Measurements from ENCODE around the gene IFT25. TPM values are rescaled to one million over a fixed set of nuclear protein-coding genes. Genes with fewer than 3 reads are reported as not detected.

IFT25 gene
- total and polyA plus RNA-seq, 2 of the 13 experiments (the other 11 are each of a cell fraction or from before 2014, with no cell fraction given), result 19.7 to 48.0 TPM

DNA sequence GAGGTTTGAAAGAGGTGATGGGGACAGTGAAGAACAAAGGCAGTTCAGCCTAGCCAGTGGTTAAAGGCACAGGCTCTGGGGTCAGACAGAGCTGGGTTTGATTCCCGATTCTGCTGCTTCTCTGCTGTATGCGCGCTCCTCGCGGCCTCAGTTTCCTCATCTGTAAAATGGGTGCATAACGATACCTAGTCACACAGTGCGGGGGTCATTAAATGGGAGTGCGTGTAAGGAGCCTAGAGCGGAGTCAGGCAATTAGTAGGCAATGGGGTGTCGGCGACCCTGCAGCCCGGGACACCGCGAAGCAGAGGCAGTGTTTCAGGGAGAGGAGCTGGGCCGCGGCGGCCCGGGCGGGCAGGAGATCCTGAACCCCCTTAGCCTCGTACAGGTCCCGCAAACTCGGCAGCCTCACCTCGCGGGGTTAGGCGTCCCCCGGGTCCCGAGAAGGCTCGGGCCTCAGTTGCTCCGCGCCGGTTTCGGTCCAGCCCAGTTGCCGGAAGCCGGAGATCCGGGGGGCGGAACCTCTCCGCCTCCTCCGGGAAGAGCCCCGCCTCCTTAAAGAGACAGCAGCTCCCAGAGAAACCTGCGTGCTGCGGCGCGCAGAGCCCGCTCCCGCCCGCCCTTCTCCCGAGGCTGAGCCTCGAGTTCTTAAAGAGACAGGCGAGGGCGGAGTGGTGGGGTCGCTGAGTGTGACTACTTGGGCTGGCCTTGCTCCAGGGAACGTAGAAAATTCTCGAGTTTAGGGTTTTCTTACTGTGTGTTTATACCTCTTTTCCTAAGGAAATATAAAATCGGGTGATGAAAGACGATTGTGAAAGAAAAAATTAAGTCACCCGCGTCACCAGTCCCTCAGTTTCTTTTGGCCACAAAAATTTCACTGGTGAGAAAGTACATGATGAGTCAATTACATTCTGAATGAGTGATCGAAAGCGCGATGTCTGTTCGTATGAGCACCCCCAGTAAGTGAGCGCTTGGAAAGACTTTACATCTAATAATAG, 55.9 kb downstream of the IFT25 start, which contains the start of gene YIPF1 (continued):
- TF ChIP-seq, protein P1, sequence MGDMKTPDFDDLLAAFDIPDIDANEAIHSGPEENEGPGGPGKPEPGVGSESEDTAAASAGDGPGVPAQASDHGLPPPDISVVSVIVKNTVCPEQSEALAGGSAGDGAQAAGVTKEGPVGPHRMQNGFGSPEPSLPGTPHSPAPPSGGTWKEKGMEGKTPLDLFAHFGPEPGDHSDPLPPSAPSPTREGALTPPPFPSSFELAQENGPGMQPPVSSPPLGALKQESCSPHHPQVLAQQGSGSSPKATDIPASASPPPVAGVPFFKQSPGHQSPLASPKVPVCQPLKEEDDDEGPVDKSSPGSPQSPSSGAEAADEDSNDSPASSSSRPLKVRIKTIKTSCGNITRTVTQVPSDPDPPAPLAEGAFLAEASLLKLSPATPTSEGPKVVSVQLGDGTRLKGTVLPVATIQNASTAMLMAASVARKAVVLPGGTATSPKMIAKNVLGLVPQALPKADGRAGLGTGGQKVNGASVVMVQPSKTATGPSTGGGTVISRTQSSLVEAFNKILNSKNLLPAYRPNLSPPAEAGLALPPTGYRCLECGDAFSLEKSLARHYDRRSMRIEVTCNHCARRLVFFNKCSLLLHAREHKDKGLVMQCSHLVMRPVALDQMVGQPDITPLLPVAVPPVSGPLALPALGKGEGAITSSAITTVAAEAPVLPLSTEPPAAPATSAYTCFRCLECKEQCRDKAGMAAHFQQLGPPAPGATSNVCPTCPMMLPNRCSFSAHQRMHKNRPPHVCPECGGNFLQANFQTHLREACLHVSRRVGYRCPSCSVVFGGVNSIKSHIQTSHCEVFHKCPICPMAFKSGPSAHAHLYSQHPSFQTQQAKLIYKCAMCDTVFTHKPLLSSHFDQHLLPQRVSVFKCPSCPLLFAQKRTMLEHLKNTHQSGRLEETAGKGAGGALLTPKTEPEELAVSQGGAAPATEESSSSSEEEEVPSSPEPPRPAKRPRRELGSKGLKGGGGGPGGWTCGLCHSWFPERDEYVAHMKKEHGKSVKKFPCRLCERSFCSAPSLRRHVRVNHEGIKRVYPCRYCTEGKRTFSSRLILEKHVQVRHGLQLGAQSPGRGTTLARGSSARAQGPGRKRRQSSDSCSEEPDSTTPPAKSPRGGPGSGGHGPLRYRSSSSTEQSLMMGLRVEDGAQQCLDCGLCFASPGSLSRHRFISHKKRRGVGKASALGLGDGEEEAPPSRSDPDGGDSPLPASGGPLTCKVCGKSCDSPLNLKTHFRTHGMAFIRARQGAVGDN (CRISPR knock-in tag; IDR thresholded peaks at IDR 0.05), result peak; percentile 77
- TF ChIP-seq, protein P2, sequence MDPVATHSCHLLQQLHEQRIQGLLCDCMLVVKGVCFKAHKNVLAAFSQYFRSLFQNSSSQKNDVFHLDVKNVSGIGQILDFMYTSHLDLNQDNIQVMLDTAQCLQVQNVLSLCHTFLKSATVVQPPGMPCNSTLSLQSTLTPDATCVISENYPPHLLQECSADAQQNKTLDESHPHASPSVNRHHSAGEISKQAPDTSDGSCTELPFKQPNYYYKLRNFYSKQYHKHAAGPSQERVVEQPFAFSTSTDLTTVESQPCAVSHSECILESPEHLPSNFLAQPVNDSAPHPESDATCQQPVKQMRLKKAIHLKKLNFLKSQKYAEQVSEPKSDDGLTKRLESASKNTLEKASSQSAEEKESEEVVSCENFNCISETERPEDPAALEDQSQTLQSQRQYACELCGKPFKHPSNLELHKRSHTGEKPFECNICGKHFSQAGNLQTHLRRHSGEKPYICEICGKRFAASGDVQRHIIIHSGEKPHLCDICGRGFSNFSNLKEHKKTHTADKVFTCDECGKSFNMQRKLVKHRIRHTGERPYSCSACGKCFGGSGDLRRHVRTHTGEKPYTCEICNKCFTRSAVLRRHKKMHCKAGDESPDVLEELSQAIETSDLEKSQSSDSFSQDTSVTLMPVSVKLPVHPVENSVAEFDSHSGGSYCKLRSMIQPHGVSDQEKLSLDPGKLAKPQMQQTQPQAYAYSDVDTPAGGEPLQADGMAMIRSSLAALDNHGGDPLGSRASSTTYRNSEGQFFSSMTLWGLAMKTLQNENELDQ (CRISPR knock-in tag; IDR thresholded peaks at IDR 0.05; ENCODE audit: borderline replicate concordance), result no peak
- peak; percentile 54; the same call in 1 of the 2 replicates for TF ChIP-seq HIVEP1 (CRISPR knock-in tag; IDR thresholded peaks at IDR 0.05)
- TF ChIP-seq NFE2L1 (CRISPR knock-in tag; IDR thresholded peaks at IDR 0.05; ENCODE audit: borderline replicate concordance), result no peak
- 0 out of 2 replicates have a peak, but pooled peaks have one; percentile 1 for TF ChIP-seq ZNF124 (CRISPR knock-in tag; IDR thresholded peaks at IDR 0.05)
- TF ChIP-seq ZNF616 (CRISPR knock-in tag; IDR thresholded peaks at IDR 0.05; ENCODE audit: low read depth), result no peak
- TF ChIP-seq PAF1 (CRISPR knock-in tag; IDR thresholded peaks at IDR 0.05), result no peak
- TF ChIP-seq, protein P3, sequence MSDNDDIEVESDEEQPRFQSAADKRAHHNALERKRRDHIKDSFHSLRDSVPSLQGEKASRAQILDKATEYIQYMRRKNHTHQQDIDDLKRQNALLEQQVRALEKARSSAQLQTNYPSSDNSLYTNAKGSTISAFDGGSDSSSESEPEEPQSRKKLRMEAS (IDR thresholded peaks at IDR 0.05), result peak; percentile 89
- no peak for TF ChIP-seq ZNF563 (CRISPR knock-in tag; IDR thresholded peaks at IDR 0.05)
- TF ChIP-seq IRF2 (CRISPR knock-in tag; IDR thresholded peaks at IDR 0.05), result peak; percentile 40; the same call in 1 of the 2 replicates
- TF ChIP-seq, protein P4, sequence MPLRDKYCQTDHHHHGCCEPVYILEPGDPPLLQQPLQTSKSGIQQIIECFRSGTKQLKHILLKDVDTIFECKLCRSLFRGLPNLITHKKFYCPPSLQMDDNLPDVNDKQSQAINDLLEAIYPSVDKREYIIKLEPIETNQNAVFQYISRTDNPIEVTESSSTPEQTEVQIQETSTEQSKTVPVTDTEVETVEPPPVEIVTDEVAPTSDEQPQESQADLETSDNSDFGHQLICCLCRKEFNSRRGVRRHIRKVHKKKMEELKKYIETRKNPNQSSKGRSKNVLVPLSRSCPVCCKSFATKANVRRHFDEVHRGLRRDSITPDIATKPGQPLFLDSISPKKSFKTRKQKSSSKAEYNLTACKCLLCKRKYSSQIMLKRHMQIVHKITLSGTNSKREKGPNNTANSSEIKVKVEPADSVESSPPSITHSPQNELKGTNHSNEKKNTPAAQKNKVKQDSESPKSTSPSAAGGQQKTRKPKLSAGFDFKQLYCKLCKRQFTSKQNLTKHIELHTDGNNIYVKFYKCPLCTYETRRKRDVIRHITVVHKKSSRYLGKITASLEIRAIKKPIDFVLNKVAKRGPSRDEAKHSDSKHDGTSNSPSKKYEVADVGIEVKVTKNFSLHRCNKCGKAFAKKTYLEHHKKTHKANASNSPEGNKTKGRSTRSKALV (CRISPR knock-in tag; IDR thresholded peaks at IDR 0.05), result no peak
- no peak for TF ChIP-seq SETDB1 (CRISPR knock-in tag; IDR thresholded peaks at IDR 0.05; ENCODE audit: borderline replicate concordance)
- no peak for TF ChIP-seq STAT5B (CRISPR knock-in tag; IDR thresholded peaks at IDR 0.05)
- 0 out of 2 replicates have a peak, but pooled peaks have one; percentile 37 for TF ChIP-seq NCOA2 (CRISPR knock-in tag; IDR thresholded peaks at IDR 0.05)
- TF ChIP-seq NR3C1 (CRISPR knock-in tag; IDR thresholded peaks at IDR 0.05), result no peak
- no peak for TF ChIP-seq TRIM24 (CRISPR knock-in tag; IDR thresholded peaks at IDR 0.05)
- peak; percentile 67; the same call in 1 of the 2 replicates for TF ChIP-seq SALL1 (CRISPR knock-in tag; IDR thresholded peaks at IDR 0.05)
- TF ChIP-seq, protein P5, sequence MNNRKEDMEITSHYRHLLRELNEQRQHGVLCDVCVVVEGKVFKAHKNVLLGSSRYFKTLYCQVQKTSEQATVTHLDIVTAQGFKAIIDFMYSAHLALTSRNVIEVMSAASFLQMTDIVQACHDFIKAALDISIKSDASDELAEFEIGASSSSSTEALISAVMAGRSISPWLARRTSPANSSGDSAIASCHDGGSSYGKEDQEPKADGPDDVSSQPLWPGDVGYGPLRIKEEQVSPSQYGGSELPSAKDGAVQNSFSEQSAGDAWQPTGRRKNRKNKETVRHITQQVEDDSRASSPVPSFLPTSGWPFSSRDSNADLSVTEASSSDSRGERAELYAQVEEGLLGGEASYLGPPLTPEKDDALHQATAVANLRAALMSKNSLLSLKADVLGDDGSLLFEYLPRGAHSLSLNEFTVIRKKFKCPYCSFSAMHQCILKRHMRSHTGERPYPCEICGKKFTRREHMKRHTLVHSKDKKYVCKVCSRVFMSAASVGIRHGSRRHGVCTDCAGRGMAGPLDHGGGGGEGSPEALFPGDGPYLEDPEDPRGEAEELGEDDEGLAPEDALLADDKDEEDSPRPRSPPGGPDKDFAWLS (CRISPR knock-in tag; IDR thresholded peaks at IDR 0.05; ENCODE audit: borderline replicate concordance), result no peak

Data from HepG2 (cell line).